SW 1271 (cell line): ENCODE data around the gene SSH3.

Experiments used
- DNase-seq, 2 experiments: peaks; one replicate each; lab custom pipeline; 2025; lab: John Stamatoyannopoulos, UW

SSH3 gene

GRCh38 chr11:67280341-67280787 is 23.0 kb upstream of the SSH3 start:
- DNase-seq, result no peak

- no peak for DNase-seq
Observed at GRCh38 chr11:67280788-67281551, 22.4 kb upstream of the SSH3 start.

DNA sequence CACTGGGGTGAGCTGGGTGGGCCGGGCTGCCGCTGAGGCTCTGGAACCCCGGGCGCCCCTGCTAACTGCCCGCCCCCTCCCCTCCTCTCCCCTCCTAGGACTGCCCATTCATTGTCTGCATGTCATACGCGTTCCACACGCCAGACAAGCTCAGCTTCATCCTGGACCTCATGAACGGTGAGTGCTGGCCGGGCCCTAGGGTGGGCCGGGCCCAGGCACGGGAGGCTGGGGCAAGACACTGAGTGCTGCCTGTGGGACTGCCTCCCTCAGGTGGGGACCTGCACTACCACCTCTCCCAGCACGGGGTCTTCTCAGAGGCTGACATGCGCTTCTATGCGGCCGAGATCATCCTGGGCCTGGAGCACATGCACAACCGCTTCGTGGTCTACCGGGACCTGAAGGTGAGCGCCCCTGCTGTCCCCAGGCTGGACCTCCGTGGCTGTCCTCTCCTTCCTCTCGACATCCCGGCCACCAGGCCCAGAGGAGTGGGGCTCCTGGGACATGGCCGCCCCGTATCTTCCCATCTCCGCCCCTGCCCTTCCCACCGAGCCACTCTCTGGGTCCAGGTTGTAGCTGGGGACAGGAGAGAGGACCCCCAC is 21.7 kb upstream of the SSH3 start:
- DNase-seq, result no peak

DNA sequence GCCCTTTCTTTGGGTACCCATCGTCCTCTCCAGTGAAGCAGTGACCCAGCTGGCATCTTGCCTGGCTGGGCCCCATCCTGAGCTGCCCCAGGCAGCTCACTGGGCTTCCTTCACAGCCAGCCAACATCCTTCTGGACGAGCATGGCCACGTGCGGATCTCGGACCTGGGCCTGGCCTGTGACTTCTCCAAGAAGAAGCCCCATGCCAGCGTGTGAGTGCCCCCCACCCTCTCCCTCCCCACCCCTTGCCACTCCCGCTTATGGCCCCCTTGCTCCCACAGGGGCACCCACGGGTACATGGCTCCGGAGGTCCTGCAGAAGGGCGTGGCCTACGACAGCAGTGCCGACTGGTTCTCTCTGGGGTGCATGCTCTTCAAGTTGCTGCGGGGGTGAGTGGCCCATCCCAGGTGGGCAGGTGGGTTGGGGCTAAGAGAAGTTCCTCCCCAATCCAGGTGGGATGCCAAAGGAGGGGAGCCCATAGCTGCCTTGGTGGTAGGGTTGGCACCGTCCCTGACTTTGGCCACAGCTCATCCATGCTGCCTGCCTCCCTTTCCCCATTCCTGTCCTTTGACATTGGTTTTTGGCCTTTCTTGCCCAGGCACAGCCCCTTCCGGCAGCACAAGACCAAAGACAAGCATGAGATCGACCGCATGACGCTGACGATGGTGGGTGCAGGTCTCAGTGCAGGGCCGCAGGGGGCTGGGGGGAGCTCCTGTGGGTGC is 21.0 kb upstream of the SSH3 start:
- DNase-seq, result no peak

- no peak for DNase-seq
Observed at GRCh38 chr11:67282876-67283371, 20.4 kb upstream of the SSH3 start.

GRCh38 chr11:67283481-67283963 is 19.8 kb upstream of the SSH3 start:
- no peak for DNase-seq

DNA sequence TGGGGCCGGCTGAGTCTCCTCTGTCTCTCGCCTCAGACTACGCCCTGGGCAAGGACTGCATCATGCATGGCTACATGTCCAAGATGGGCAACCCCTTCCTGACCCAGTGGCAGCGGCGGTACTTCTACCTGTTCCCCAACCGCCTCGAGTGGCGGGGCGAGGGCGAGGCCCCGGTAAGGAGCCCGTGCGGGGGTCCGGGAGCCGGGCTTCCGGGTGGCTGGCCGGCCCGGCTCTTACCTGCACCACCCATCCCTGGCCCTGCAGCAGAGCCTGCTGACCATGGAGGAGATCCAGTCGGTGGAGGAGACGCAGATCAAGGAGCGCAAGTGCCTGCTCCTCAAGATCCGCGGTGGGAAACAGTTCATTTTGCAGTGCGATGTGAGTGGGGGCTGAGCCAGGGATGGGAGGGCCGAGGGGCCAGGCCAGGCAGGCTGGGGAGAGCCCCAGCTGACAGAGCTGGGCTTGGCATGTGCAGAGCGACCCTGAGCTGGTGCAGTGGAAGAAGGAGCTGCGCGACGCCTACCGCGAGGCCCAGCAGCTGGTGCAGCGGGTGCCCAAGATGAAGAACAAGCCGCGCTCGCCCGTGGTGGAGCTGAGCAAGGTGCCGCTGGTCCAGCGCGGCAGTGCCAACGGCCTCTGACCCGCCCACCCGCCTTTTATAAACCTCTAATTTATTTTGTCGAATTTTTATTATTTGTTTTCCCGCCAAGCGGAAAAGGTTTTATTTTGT is 18.4 kb upstream of the SSH3 start:
- no peak for DNase-seq

DNA sequence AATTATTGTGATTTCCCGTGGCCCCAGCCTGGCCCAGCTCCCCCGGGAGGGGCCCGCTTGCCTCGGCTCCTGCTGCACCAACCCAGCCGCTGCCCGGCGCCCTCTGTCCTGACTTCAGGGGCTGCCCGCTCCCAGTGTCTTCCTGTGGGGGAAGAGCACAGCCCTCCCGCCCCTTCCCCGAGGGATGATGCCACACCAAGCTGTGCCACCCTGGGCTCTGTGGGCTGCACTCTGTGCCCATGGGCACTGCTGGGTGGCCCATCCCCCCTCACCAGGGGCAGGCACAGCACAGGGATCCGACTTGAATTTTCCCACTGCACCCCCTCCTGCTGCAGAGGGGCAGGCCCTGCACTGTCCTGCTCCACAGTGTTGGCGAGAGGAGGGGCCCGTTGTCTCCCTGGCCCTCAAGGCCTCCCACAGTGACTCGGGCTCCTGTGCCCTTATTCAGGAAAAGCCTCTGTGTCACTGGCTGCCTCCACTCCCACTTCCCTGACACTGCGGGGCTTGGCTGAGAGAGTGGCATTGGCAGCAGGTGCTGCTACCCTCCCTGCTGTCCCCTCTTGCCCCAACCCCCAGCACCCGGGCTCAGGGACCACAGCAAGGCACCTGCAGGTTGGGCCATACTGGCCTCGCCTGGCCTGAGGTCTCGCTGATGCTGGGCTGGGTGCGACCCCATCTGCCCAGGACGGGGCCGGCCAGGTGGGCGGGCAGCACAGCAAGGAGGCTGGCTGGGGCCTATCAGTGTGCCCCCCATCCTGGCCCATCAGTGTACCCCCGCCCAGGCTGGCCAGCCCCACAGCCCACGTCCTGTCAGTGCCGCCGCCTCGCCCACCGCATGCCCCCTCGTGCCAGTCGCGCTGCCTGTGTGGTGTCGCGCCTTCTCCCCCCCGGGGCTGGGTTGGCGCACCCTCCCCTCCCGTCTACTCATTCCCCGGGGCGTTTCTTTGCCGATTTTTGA is 17.5 kb upstream of the SSH3 start:
- no peak for DNase-seq

GRCh38 chr11:67286621-67287333 is 16.6 kb upstream of the SSH3 start:
- no peak for DNase-seq

- DNase-seq, result no peak
Observed at GRCh38 chr11:67287355-67288197, 15.8 kb upstream of the SSH3 start.

- no peak for DNase-seq
Observed at GRCh38 chr11:67288198-67288451, 15.2 kb upstream of the SSH3 start.

DNA sequence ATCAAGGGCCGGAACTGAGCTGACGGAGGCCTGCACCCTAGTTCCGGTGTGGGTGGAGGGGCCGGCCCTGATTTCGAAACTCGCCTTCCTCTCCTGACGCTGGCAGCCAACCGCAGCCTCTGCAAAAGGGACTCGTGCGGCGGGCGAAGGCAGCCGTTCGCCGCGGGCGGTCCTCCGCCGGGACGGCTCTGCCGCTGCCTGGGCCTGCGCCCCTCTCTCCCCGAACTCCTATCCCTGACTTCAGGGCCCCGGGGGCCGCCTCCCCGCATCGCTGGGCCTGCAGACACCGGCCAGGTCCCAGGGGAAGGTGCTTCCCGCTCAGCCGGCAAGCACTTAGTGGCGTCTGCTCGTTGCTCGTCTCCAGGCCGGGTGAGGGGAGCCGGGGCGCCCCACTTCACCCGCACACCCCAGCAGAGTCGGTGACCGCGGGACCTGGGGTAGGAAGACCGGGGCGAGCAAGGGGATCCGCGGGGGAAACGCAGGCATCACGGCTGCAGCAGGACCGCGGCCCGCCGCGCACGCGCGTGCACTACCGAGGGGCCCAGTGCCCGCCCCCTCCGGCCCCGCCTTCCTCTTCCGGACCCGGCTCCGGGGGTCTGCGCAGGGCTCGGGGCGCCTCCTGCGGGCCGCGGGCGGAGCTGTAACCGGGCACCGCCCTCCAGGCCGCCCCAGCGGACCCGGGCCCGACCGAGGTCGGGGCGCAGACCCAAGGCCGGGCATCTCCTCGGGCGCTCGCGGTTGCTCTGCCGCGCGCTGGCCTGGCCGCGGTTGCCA is 14.7 kb upstream of the SSH3 start:
- peak; percentile 74 to 86 for DNase-seq

GRCh38 chr11:67289226-67289650 is 14.1 kb upstream of the SSH3 start, which contains the start of gene ANKRD13D:
Gene ANKRD13D (plus strand): TSS chr11:67289303. CDS start chr11:67289461, 158 bp downstream.
- DNase-seq, result no peak

DNA sequence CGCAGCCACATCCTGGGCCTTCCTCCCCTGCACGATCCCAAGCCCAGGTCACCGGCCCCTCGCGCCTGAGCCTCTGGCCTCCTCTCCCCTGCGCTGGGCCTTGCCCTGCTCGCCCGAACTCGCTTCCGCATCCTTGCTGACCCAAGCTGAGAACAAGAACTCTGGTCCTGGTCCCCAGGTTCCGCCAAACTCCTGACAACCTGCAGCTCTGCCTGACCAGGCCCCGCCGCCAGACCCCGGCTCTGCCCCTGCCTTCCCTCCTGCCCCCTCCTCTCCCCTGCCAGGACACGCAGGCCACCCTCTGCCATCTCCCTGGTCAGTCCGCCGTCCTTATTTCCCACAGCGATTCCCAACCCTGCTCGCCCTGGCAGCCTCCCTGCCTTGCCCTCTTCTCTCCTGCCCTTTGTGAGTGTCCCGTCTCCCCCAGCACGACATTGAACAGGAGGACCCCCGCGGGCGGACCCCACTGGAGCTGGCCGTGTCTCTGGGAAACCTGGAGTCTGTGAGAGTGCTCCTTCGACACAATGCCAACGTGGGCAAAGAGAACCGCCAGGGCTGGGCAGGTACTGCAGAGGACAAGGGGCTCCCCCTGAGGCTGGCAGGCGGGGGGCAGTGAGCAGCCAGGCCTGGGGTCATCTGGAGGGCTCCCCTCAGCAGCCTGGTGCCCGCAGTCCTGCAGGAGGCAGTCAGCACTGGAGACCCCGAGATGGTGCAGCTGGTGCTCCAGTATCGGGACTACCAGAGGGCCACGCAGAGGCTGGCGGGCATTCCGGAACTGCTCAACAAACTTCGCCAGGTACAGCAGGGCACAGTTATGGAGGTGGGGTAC is 13.5 kb upstream of the SSH3 start:
- DNase-seq, result peak in 1 of 2 experiments; percentile 56

- no peak for DNase-seq
Observed at GRCh38 chr11:67290801-67291200, 12.5 kb upstream of the SSH3 start.

- DNase-seq, result no peak
Observed at GRCh38 chr11:67291481-67292381, 11.6 kb upstream of the SSH3 start.

GRCh38 chr11:67292671-67293070 is 10.7 kb upstream of the SSH3 start:
- no peak for DNase-seq
